Large intestine (tissue), 3 donors: Measurements from ENCODE around the gene HNF4A. TPM values are rescaled to one million over a fixed set of nuclear protein-coding genes. Genes with fewer than 3 reads are reported as not detected.

ENCODE experiments used
- DNase-seq, 2 donors: peaks; one replicate each; pipeline versions ENCODE4 v3.0.0 to v3.0.0-alpha.2; 2013
- H3K27ac ChIP-seq: one replicate; pipeline ENCODE4 v1.5.1; 2013; ENCODE audit warnings: low read length
- H3K27me3 ChIP-seq: 2 replicates; pipeline ENCODE4 v1.6.1; 2013; ENCODE audit warnings: low read length; ENCODE audit not compliant: control insufficient read depth, insufficient read depth
- H3K36me3 ChIP-seq: 2 replicates; pipeline ENCODE4 v1.6.1; 2013; ENCODE audit warnings: low read length; ENCODE audit not compliant: control insufficient read depth, insufficient read depth
- H3K4me1 ChIP-seq: one replicate; pipeline ENCODE4 v1.6.1; 2013; ENCODE audit warnings: low read length; ENCODE audit not compliant: control insufficient read depth, insufficient read depth
- H3K4me3 ChIP-seq: one replicate; pipeline ENCODE4 v1.5.1; 2013; ENCODE audit warnings: low read length
- H3K9me3 ChIP-seq: one replicate; pipeline ENCODE4 v1.6.1; 2013; ENCODE audit warnings: mild to moderate bottlenecking, low read depth, low read length, moderate library complexity; ENCODE audit not compliant: control insufficient read depth
- WGBS: methylation state at CpG from one replicate; pipeline ENCODE4 v1.1.5; 2013; ENCODE audit warnings: low lambda C conversion rate; ENCODE audit not compliant: insufficient coverage; 5-methylcytosine and 5-hydroxymethylcytosine counted together
- polyA plus RNA-seq: library from polyadenylated mRNA; unstranded; fragments of 120-200 nt; gene quantifications from one replicate; pipeline ENCODE4 v1.2.1, GENCODE V29; 2013

HNF4A gene
- polyA plus RNA-seq, 1 donor, result 259 TPM

GRCh38 chr20:44414346-44414714 lies 58.8 kb downstream of the HNF4A start:
- Histone ChIP-seq H3K27me3 (no peaks in the 10 kb centered on the region), H3K36me3 (peaks cover 87% of the 10 kb centered on the region), H3K4me1 (peaks cover 65% of the 10 kb centered on the region), H3K27ac (peak overlapping the region; percentile 90), H3K4me3 (no peak overlapping the region), H3K9me3 (no peaks in the 10 kb centered on the region)
- no CpG with 5 or more reads among the region's 16 CpGs for WGBS
- DNase-seq, result no peak

- Histone ChIP-seq H3K27me3 (no peaks in the 10 kb centered on the region), H3K9me3 (no peaks in the 10 kb centered on the region), H3K4me3 (no peak overlapping the region), H3K27ac (peak overlapping the region; percentile 90), H3K4me1 (peaks cover 61% of the 10 kb centered on the region), H3K36me3 (peaks cover 88% of the 10 kb centered on the region)
- no peak for DNase-seq
Measured at GRCh38 chr20:44414808-44415207, 59.3 kb downstream of the HNF4A start.

GRCh38 chr20:44415833-44416715 lies 60.6 kb downstream of the HNF4A start:
- no peak for DNase-seq
- no peaks in the 10 kb centered on the region for H3K27me3 ChIP-seq
- WGBS, result no CpG with 5 or more reads among the region's 13 CpGs
- peak overlapping the region; percentile 90 for H3K27ac ChIP-seq
- peaks cover 48% of the 10 kb centered on the region for H3K4me1 ChIP-seq
- no peak overlapping the region for H3K4me3 ChIP-seq
- H3K9me3 ChIP-seq, result no peaks in the 10 kb centered on the region
- peaks cover 90% of the 10 kb centered on the region for H3K36me3 ChIP-seq

- whole genome bisulfite sequencing, result 80% methylated on average over 1 of the region's 13 CpGs
- H3K4me3 ChIP-seq, result no peak overlapping the region
- H3K9me3 ChIP-seq, result no peaks in the 10 kb centered on the region
- H3K4me1 ChIP-seq, result peaks cover 31% of the 10 kb centered on the region
- H3K36me3 ChIP-seq, result peaks cover 90% of the 10 kb centered on the region
- peak overlapping the region; percentile 52 for H3K27ac ChIP-seq
- no peak for DNase-seq
- no peaks in the 10 kb centered on the region for H3K27me3 ChIP-seq
Measured at GRCh38 chr20:44418069-44418905, 62.8 kb downstream of the HNF4A start.

GRCh38 chr20:44419131-44419844 lies 63.8 kb downstream of the HNF4A start:
- peaks cover 90% of the 10 kb centered on the region for H3K36me3 ChIP-seq
- no peak overlapping the region for H3K4me3 ChIP-seq
- WGBS, result no CpG with 5 or more reads among the region's 13 CpGs
- DNase-seq, result peak; percentile 66 to 81
- H3K27ac ChIP-seq, result peak overlapping the region; percentile 44
- H3K9me3 ChIP-seq, result no peaks in the 10 kb centered on the region
- no peaks in the 10 kb centered on the region for H3K27me3 ChIP-seq
- peaks cover 28% of the 10 kb centered on the region for H3K4me1 ChIP-seq

GRCh38 chr20:44420497-44420896 lies 65.0 kb downstream of the HNF4A start:
- peak overlapping the region; percentile 37 for H3K27ac ChIP-seq
- H3K27me3 ChIP-seq, result no peaks in the 10 kb centered on the region
- WGBS, result no CpG with 5 or more reads among the region's 4 CpGs
- H3K36me3 ChIP-seq, result peaks cover 89% of the 10 kb centered on the region
- H3K4me3 ChIP-seq, result no peak overlapping the region
- no peaks in the 10 kb centered on the region for H3K9me3 ChIP-seq
- H3K4me1 ChIP-seq, result peaks cover 17% of the 10 kb centered on the region
- no peak for DNase-seq

- Histone ChIP-seq H3K27me3 (no peaks in the 10 kb centered on the region), H3K27ac (peak overlapping the region; percentile 44), H3K4me3 (no peak overlapping the region), H3K36me3 (peaks cover 89% of the 10 kb centered on the region), H3K9me3 (no peaks in the 10 kb centered on the region), H3K4me1 (peaks cover 14% of the 10 kb centered on the region)
- no peak for DNase-seq
- no CpG with 5 or more reads among the region's 3 CpGs for WGBS
Measured at GRCh38 chr20:44422083-44422482, 66.6 kb downstream of the HNF4A start.

GRCh38 chr20:44423480-44423879 lies 68.0 kb downstream of the HNF4A start:
- no peaks in the 10 kb centered on the region for H3K27me3 ChIP-seq
- peaks cover 91% of the 10 kb centered on the region for H3K36me3 ChIP-seq
- no peak for DNase-seq
- H3K9me3 ChIP-seq, result no peaks in the 10 kb centered on the region
- no CpG with 5 or more reads among the region's 5 CpGs for WGBS
- H3K4me3 ChIP-seq, result no peak overlapping the region
- H3K4me1 ChIP-seq, result peaks cover 18% of the 10 kb centered on the region
- peak overlapping the region; percentile 26 for H3K27ac ChIP-seq

GRCh38 chr20:44424039-44424495 lies 68.6 kb downstream of the HNF4A start:
- H3K4me1 ChIP-seq, result peaks cover 16% of the 10 kb centered on the region
- no peaks in the 10 kb centered on the region for H3K27me3 ChIP-seq
- no peaks in the 10 kb centered on the region for H3K9me3 ChIP-seq
- WGBS, result no CpG with 5 or more reads among the region's 14 CpGs
- H3K36me3 ChIP-seq, result peaks cover 91% of the 10 kb centered on the region
- no peak for DNase-seq
- H3K27ac ChIP-seq, result peak overlapping the region; percentile 26
- H3K4me3 ChIP-seq, result no peak overlapping the region

- no peaks in the 10 kb centered on the region for H3K9me3 ChIP-seq
- peaks cover 26% of the 10 kb centered on the region for H3K4me1 ChIP-seq
- 100% methylated on average over 2 of the region's 2 CpGs for WGBS
- H3K27me3 ChIP-seq, result no peaks in the 10 kb centered on the region
- H3K36me3 ChIP-seq, result peaks cover 91% of the 10 kb centered on the region
- H3K27ac ChIP-seq, result peak overlapping the region; percentile 26
- no peak overlapping the region for H3K4me3 ChIP-seq
- no peak for DNase-seq
Measured at GRCh38 chr20:44425923-44426322, 70.4 kb downstream of the HNF4A start.
